HG03565 (cell line): ENCODE measurements around the gene GLYR1.

Source experiments
- ATAC-seq: cut with Tn5 transposase; IDR thresholded peaks from one replicate; pipeline ENCODE4 v1.9.1; 2021; ENCODE audit warnings: mild to moderate bottlenecking, moderate library complexity; ENCODE audit not compliant: unreplicated experiment

Gene GLYR1

DNA sequence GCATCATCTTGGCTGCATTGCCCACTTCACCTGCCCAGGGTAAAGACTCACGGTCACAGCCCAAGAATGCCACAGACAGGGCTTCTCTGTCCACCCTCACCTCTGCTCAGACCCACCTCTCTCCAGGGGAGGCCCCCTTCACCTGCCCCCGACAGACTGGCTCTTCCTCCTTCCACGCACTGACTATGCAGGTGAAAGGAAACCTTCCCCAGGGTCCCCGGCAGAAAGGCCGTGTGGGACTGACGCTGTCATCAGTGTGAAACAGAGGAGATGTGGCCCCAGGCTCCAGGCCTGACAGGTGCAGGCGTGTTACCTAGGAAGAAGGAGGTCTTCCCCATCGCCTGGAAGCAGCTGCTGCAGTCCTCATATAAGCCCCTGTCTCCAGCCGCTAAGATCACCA is 35.3 kb downstream of the GLYR1 start:
- no peak for ATAC-seq

GRCh38 chr16:4811242-4811641 is 35.8 kb downstream of the GLYR1 start:
- no peak for ATAC-seq

GRCh38 chr16:4806280-4806679 is 40.8 kb downstream of the GLYR1 start:
- no peak for ATAC-seq

DNA sequence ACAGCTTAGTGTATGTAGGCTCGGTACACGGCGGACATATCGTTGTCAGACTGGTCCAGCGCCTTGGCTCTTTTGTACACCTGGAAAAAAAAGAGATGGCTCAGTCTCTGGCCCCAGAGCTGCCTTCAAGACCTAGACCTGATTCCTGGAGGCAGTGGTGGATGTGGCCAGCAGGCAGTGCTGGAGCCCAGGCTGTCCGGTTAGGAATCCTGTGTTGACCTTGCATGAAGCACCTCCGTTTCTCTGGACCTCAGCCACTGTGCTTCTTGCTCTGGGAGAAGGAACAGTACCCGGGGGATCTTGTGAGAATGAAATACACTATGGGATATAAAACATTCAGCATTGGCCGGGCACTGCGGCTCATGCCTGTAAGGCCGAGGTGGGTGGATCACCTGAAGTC is 41.9 kb downstream of the GLYR1 start:
- no peak for ATAC-seq

DNA sequence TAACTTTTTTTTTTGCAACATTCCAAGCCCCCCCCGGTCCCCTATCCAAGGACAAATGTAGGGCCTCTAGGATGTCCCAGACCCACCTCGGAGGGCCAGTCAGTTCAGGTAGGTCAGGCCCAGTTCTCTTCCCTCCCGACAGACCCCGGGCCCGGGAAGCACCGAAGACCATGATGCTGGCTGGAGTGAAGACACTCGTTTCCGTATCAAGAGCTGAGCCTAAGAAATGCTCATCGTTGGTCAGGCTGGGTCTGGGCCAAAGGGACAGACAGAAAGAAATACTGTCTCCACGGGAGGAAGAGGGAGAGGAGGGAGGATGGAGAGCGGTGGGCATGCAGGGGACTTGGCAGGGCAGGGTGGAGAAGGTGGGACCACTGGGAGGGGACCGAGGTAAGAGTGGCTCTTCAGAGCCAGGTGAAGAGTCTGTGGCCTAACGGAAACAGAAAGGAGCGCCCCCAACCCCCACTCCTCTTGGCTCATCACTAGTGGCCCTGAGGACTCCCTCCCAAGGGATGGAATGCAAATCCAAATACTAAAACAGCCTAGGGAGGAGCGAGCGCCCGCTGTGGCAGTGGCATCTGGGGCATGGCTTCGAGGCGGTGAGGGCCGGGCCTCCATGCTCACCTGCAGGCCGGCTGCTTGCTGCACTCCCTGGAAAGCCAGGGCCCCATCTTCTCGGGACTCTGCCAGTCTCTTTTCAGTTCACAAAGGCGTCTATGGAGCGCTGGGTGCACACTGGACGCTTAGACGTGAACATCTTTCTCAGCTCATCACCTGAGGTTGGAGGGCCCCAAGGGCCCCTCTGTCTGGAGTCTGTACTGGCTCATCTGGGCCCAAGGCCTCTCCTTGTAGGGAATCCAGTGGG is 43.0 kb downstream of the GLYR1 start:
- no peak for ATAC-seq

GRCh38 chr16:4803401-4803844 is 43.7 kb downstream of the GLYR1 start:
- no peak for ATAC-seq

DNA sequence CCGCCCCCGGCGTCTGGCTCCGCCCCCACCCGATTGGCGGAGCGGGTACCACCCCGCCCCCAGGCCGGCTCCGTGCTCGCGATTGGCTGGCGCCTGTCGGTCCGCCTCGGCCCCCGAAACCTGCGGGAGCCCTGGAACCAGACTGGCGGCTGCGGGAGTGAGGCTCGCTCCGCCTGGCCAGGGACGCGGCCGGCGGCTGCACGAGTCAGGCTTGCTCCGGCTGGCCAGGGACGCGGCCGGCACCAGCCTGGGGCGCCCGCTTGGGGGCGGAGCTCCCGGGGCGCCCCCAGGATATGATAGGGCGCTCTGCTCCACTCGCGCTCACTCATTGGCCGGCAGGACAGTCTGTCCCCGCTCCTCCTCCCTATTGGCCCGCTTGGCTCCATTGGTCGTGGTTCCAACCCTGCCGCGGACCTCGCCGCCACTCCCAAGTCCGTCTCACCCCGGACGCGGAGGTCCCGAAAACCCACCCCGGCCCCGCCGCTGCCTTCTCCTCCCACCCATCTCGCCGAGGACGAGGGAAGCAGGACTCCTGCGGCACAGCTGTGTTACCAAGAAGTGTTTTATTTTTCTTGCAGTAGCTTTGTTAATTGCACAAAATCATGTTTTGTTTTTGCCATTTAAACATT is 44.3 kb downstream of the GLYR1 start:
- ATAC-seq, result peak; percentile 82

DNA sequence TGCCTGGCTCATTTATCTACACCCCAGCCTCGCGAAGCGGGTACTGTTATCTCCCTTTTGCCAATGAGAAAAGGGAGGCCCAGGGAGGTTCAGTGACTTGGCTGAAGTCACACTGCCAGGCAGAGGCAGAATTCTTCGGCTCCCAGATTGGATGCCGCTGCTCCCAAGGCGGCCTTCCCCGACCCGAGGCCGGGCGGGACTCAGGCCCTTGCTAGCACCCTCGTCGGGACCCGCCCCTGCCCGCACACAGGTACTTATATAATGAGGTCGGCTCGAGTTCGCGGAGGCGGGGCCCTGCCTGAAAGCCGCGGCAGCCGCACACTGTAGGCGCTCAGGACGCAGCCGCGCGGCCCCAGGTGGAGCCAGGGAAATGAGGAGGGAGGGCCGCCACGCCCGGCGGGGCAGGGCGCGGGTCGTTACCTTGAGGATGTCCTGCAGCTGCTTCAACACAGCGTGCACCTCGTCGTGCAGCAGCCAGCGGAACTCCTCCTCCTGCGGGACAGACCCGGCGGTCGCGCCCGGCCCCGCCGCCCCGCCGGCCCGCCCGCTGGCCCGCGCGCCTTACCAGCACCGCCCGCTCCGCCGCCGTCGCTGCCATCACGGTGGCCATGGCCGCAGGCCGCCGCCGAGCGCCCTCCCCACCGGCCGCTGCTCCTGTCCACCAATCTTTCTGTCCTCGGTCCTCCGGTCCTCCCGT is 45.0 kb downstream of the GLYR1 start, which contains the start of gene ROGDI:
TSS of gene ROGDI (minus strand) at position 672 of the 697 bp plus-strand sequence. CDS start at position 610, 62 bp downstream.
- peak; percentile 44 for ATAC-seq

- ATAC-seq, result no peak
These were observed 45.8 kb downstream of the GLYR1 start for GRCh38 chr16:4801051-4801961.

DNA sequence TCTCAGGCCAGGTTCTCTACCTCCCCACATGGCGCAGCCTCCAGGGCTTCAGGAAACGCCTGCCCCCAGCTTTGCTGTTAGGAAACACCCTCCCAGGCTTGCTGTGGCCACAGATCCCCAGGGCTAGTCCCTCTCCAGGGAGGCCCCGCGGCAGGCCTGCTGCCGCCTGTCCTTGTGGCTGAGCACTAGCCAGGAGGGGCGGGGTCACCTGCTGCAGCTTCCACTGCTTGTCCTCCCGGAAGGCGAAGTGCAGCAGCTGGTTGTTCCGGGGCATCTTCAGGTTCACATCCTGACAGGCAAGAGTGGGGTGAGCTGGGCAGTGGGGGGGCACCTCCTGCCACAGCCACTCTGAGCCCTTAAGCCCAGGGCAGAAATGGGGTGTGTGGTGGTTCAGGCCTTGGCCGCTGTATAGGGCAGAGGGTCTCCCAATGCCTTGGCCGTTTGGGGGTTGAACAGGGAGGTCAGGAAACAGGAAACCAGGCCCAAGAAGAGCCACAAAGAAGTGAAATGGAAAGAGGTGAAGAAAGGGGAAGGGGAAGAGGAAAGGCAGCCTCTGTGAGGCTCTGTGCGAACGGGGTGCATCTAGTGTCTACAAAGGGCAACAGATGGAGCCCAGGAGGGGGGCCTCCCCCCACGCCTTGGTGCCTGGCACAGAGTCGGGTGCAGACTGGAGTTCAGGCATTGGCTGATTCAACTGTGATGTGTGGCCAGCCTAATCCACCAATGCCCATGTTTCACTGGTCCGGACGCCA is 46.6 kb downstream of the GLYR1 start:
- no peak for ATAC-seq

GRCh38 chr16:4799171-4799855 is 47.8 kb downstream of the GLYR1 start:
- ATAC-seq, result no peak

DNA sequence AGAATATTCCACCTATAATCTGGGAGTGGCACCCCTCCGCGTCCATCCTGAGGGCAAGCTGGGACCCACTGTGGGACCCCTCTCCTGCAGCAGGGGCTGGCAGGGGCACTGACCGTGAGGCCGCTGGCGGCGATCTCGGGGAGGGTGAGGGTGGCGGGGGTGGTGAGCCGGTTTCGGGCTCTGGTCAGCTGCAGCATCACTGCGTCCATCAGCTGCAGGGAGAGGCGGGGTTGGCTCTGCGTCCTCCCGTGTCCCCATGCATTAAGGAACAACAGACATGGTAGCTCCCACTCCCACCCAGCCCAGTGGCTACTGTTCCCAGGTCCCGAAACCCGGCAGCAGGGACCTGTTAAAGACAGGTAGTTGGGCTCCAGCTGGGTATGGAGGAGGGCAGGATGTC is 48.6 kb downstream of the GLYR1 start:
- no peak for ATAC-seq

- no peak for ATAC-seq
These were observed 49.3 kb downstream of the GLYR1 start for GRCh38 chr16:4797805-4798252.

GRCh38 chr16:4796982-4797804 is 49.9 kb downstream of the GLYR1 start:
- ATAC-seq, result no peak

DNA sequence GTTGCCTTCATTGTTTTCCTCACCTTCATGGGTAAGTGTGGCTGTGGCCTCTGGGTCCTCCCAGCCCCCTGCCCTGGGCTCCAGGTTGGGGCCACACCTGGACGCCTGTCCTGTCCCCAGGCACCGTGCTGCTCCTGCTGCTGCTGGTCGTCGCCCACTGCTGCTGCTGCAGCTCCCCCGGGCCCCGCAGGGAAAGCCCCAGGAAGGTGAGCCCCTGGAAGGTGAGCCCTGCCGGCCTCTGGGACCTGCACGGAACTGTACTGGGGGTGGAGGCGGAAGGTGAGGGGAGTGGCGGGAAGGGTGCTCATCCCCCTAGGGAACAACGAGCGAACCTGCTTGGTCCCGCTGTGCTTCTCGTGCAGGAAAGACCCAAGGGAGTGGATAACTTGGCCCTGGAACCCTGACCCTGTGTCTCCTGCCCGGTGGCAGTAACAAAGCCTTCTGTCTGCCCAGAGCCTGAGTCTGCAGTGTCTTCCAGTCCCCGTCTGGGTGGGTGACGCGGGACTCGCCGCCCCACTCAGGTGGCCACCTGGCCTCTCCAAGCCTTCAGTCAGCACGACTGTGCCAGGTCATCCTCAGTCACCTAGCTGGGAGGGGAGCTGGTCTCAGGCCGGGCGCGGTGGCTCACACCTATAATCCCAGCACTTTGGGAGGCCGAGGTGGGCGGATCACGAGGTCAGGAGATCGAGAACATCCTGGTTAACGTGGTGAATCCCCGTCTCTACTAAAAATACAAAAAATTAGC is 51.1 kb downstream of the GLYR1 start:
- no peak for ATAC-seq

GRCh38 chr16:4795181-4795827 is 51.8 kb downstream of the GLYR1 start, which contains the start of gene SMIM22:
TSS of gene SMIM22 (plus strand) at chr16:4795369. CDS start at chr16:4795735, 366 bp downstream.
- no peak for ATAC-seq

DNA sequence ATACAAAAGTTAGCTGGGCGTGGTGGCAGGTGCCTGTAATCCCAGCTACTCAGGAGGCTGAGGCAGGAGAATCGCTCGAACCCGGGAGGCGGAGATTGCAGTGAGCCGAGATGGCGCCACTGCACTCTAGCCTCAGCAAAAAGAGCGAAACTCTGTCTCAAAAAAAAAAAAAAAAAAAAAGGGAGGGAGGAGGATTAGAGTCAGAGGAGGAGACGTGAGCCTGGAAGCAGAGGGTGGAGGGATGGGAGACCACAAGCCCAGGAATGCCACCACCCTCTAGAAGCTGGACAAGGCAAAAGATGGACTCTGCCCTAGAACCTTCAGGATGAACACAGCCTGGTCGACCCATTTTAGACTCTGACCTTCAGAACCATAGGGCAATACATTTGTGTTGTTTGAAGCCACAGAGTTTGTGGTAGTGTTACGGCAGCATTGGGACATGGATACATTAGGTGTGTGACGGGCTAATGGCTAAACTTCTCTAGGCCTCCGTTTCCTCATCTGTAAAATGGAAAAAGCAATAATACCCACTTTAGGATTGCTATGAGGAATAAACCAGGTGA is 54.1 kb downstream of the GLYR1 start:
- ATAC-seq, result no peak
